ENCODE results near the gene MOGAT1.

GRCh38 chr2:222710736-222711135 lies 39.3 kb downstream of the MOGAT1 start:
- TF ChIP-seq GABPA (IDR thresholded peaks at IDR 0.05 in 1 of 2, conservative IDR thresholded peaks at IDR 0.05 in 1 of 2) (no peak), YY1 (IDR thresholded peaks at IDR 0.05) (no peak), CTCF (IDR thresholded peaks at IDR 0.05; ENCODE audit: low read depth, low read length, missing input control) (no peak), REST (IDR thresholded peaks at IDR 0.05) (no peak), MAX (IDR thresholded peaks at IDR 0.05) (no peak), TAF1 (conservative IDR thresholded peaks at IDR 0.05) (no peak), SP1 (IDR thresholded peaks at IDR 0.05) (no peak)

Measured in liver (tissue), 3 donors.